Frontal cortex (tissue), 4 donors: ENCODE data around the gene GOLGA8T. TPM values are rescaled to one million over a fixed set of nuclear protein-coding genes. Genes with fewer than 3 reads are reported as not detected.
"Not testable (repeated sequence)": the region's sequence is repeated elsewhere in the genome, so short reads cannot be mapped to it uniquely, and the experiment has no call there.

Source experiments
- DNase-seq, 2 donors: peaks; one replicate each; pipeline ENCODE4 v3.0.0; 2012; ENCODE audit warnings: low spot score in 2 of 2
- FAIRE-seq: peaks from 2 replicates; lab custom pipeline; 2012; peaks lifted over from hg19 to GRCh38; lab: Jason Lieb, UNC
- total RNA-seq: library from RNA; depleted of rRNA; stranded (reverse); fragments of >200 nt; gene quantifications from one replicate; pipeline ENCODE4 v1.2.3, GENCODE V29; 2014
- donor health status: control.
- donor health status: control.
- donor health status: control.

The GOLGA8T gene
- not detected for total RNA-seq

- not testable (repeated sequence) for FAIRE-seq, DNase-seq
Observed at GRCh38 chr15:30134751-30135150, at the start of gene GOLGA8T. Gene GOLGA8T, plus strand, starts transcription at chr15:30135051. Its CDS starts 98 bp downstream, at chr15:30135149.

- not testable (repeated sequence) for DNase-seq, FAIRE-seq
Observed at GRCh38 chr15:30097827-30098226, 37.0 kb upstream of the GOLGA8T start.

GRCh38 chr15:30102890-30103289 lies 32.0 kb upstream of the GOLGA8T start:
- not testable (repeated sequence) for DNase-seq, FAIRE-seq

GRCh38 chr15:30103941-30104507 lies 30.8 kb upstream of the GOLGA8T start:
- DNase-seq, FAIRE-seq: not testable (repeated sequence)

- not testable (repeated sequence) for DNase-seq
Observed at GRCh38 chr15:30110591-30110990, 24.3 kb upstream of the GOLGA8T start.

GRCh38 chr15:30130066-30130465 lies 4.8 kb upstream of the GOLGA8T start:
- not testable (repeated sequence) for FAIRE-seq

More at GRCh38 chr15:30110591-30110990, 24.3 kb upstream of the GOLGA8T start:
- FAIRE-seq = not testable (repeated sequence)

GRCh38 chr15:30143246-30143645 lies 8.4 kb downstream of the GOLGA8T start:
- FAIRE-seq, DNase-seq: not testable (repeated sequence)

More at GRCh38 chr15:30130066-30130465, 4.8 kb upstream of the GOLGA8T start:
- DNase-seq = not testable (repeated sequence)

GRCh38 chr15:30149891-30150290 lies 15.0 kb downstream of the GOLGA8T start:
- FAIRE-seq, DNase-seq: not testable (repeated sequence)

GRCh38 chr15:30162479-30163357 lies 27.9 kb downstream of the GOLGA8T start:
- DNase-seq, FAIRE-seq: not testable (repeated sequence)

GRCh38 chr15:30163759-30164158 lies 28.9 kb downstream of the GOLGA8T start:
- FAIRE-seq = not testable (repeated sequence)

GRCh38 chr15:30164257-30164656 lies 29.4 kb downstream of the GOLGA8T start:
- FAIRE-seq, DNase-seq: not testable (repeated sequence)

More at GRCh38 chr15:30163759-30164158, 28.9 kb downstream of the GOLGA8T start:
- DNase-seq = not testable (repeated sequence)

- not testable (repeated sequence) for FAIRE-seq, DNase-seq
Observed at GRCh38 chr15:30167403-30167802, 32.6 kb downstream of the GOLGA8T start.

- not testable (repeated sequence) for DNase-seq, FAIRE-seq
Observed at GRCh38 chr15:30167886-30168285, 33.0 kb downstream of the GOLGA8T start.

- FAIRE-seq, DNase-seq: not testable (repeated sequence)
Observed at GRCh38 chr15:30171452-30171851, 36.6 kb downstream of the GOLGA8T start.

GRCh38 chr15:30173041-30173608 lies 38.3 kb downstream of the GOLGA8T start:
- FAIRE-seq, DNase-seq: not testable (repeated sequence)

GRCh38 chr15:30175291-30175690 lies 40.4 kb downstream of the GOLGA8T start:
- DNase-seq, FAIRE-seq: not testable (repeated sequence)

GRCh38 chr15:30176613-30177012 lies 41.8 kb downstream of the GOLGA8T start:
- DNase-seq, FAIRE-seq: not testable (repeated sequence)

GRCh38 chr15:30179814-30180213 lies 45.0 kb downstream of the GOLGA8T start:
- FAIRE-seq, DNase-seq: not testable (repeated sequence)

GRCh38 chr15:30185495-30185894 lies 50.6 kb downstream of the GOLGA8T start:
- DNase-seq, FAIRE-seq: not testable (repeated sequence)

GRCh38 chr15:30187429-30187828 lies 52.6 kb downstream of the GOLGA8T start:
- not testable (repeated sequence) for FAIRE-seq, DNase-seq
